CD14-positive monocyte (primary cell): ENCODE data around the gene MAN1C1. TPM values are rescaled to one million over a fixed set of nuclear protein-coding genes. Genes with fewer than 3 reads are reported as not detected.

ENCODE experiments used
- DNase-seq, 3 donors: peaks; one replicate each; pipeline ENCODE4 v3.0.0-alpha.2; 2011 to 2022
- H2AFZ ChIP-seq: 2 replicates; pipeline ENCODE4 v1.6.0; 2012; ENCODE audit warnings: mild to moderate bottlenecking, low read depth, low read length, inconsistent platforms; ENCODE audit not compliant: insufficient read depth, poor library complexity, severe bottlenecking
- H3K27ac ChIP-seq, 2 donors: 1 replicate in 1 of 2; 2 replicates in 1 of 2; pipeline ENCODE4 v1.5.1; 2012 to 2013; ENCODE audit warnings: low read length in 2 of 2, control low read depth in 1 of 2, inconsistent platforms in 1 of 2, low read depth in 1 of 2, mild to moderate bottlenecking in 1 of 2
- H3K27me3 ChIP-seq, 2 donors: one replicate each; pipeline versions ENCODE4 v1.6.0 to v1.6.1; 2011 to 2013; ENCODE audit warnings: low read length in 2 of 2; ENCODE audit not compliant: control insufficient read depth in 2 of 2, insufficient read depth in 2 of 2
- H3K36me3 ChIP-seq, 2 donors: replicated peaks in 1 of 2; 1 replicate in 1 of 2; 2 replicates in 1 of 2; pipeline versions ENCODE4 v1.5.1 to v1.6.1; 2012 to 2013; ENCODE audit warnings: low read length in 2 of 2, control low read depth in 1 of 2, inconsistent platforms in 1 of 2, mild to moderate bottlenecking in 1 of 2; ENCODE audit not compliant: insufficient read depth in 2 of 2, control insufficient read depth in 1 of 2
- H3K4me1 ChIP-seq, 2 donors: 1 replicate in 1 of 2; 2 replicates in 1 of 2; pipeline versions ENCODE4 v1.5.1 to v1.6.1; 2012 to 2013; ENCODE audit warnings: low read length in 2 of 2, control low read depth in 1 of 2, inconsistent platforms in 1 of 2, mild to moderate bottlenecking in 1 of 2, moderate library complexity in 1 of 2; ENCODE audit not compliant: insufficient read depth in 2 of 2, control insufficient read depth in 1 of 2
- H3K4me2 ChIP-seq: replicated peaks from 2 replicates; pipeline ENCODE3; 2012; ENCODE audit warnings: low read length, moderate library complexity, mild to moderate bottlenecking; ENCODE audit not compliant: poor library complexity, severe bottlenecking; ENCODE audit errors: extremely low read depth
- H3K4me3 ChIP-seq, 3 experiments: fragments of 200-600 bp in 1 of 3; sonication (generic) in 1 of 3; replicated peaks in 1 of 3; 1 replicate in 2 of 3; 2 replicates in 1 of 3; pipeline ENCODE4 v1.5.1; 2011 to 2013; ENCODE audit warnings: low read length in 3 of 3, mild to moderate bottlenecking in 3 of 3, control low read depth in 2 of 3, low read depth in 2 of 3, inconsistent platforms in 1 of 3, moderate library complexity in 1 of 3
- H3K79me2 ChIP-seq: 2 replicates; pipeline ENCODE4 v1.6.0; 2012; ENCODE audit warnings: mild to moderate bottlenecking, control low read depth, inconsistent platforms, low read length, moderate library complexity; ENCODE audit not compliant: insufficient read depth
- H3K9ac ChIP-seq: 2 replicates; pipeline ENCODE4 v1.6.0; 2017; ENCODE audit warnings: low read length, mild to moderate bottlenecking; ENCODE audit not compliant: insufficient read depth, poor library complexity, severe bottlenecking
- H3K9me3 ChIP-seq, 2 donors: replicated peaks in 1 of 2; 1 replicate in 1 of 2; 2 replicates in 1 of 2; pipeline versions ENCODE4 v1.5.1 to v1.6.1; 2012 to 2013; ENCODE audit warnings: low read length in 2 of 2, control low read depth in 1 of 2; ENCODE audit not compliant: control insufficient read depth in 1 of 2, insufficient read depth in 1 of 2
- H4K20me1 ChIP-seq: 2 replicates; pipeline ENCODE4 v1.6.0; 2012; ENCODE audit warnings: mild to moderate bottlenecking, low read length, control low read depth, moderate library complexity; ENCODE audit not compliant: insufficient read depth
- H3K27ac Mint-ChIP-seq, 7 donors: one replicate each; pipeline ENCODE4 v1.8.0; 2020; ENCODE audit warnings: mild to moderate bottlenecking in 7 of 7, mixed read lengths in 7 of 7, moderate library complexity in 6 of 7, inconsistent platforms in 2 of 7
- H3K27me3 Mint-ChIP-seq, 3 donors: one replicate each; pipeline ENCODE4 v1.8.0; 2021 to 2022; ENCODE audit warnings: low read depth in 3 of 3, mild to moderate bottlenecking in 3 of 3, mixed read lengths in 3 of 3, moderate library complexity in 3 of 3, inconsistent platforms in 1 of 3
- H3K36me3 Mint-ChIP-seq, 2 donors: one replicate each; pipeline ENCODE4 v1.8.0; 2020; ENCODE audit warnings: mixed read lengths in 2 of 2, inconsistent platforms in 1 of 2, mild to moderate bottlenecking in 1 of 2
- H3K4me1 Mint-ChIP-seq: one replicate; pipeline ENCODE4 v1.8.0; 2020; ENCODE audit warnings: mild to moderate bottlenecking, mixed read lengths
- H3K4me3 Mint-ChIP-seq, 2 donors: one replicate each; pipeline ENCODE4 v1.8.0; 2020; ENCODE audit warnings: mild to moderate bottlenecking in 2 of 2, mixed read lengths in 2 of 2, moderate library complexity in 1 of 2
- H3K9me3 Mint-ChIP-seq, 7 donors: one replicate each; pipeline ENCODE4 v1.8.0; 2020 to 2022; ENCODE audit warnings: mixed read lengths in 7 of 7, mild to moderate bottlenecking in 6 of 7, moderate library complexity in 6 of 7, inconsistent platforms in 2 of 7
- CTCF ChIP-seq: fragments of 200-600 bp; IDR thresholded peaks from one replicate; pipeline ENCODE4 v1.8.0; 2022; ENCODE audit warnings: antibody characterized with exemption, mild to moderate bottlenecking
- WGBS: methylation state at CpG from one replicate; pipeline ENCODE4 v1.1.5; 2013; ENCODE audit warnings: missing lambda C conversion rate; ENCODE audit not compliant: insufficient coverage; 5-methylcytosine and 5-hydroxymethylcytosine counted together
- intact Hi-C, 2 donors: fragments of 100-400 bp; cut with micrococcal nuclease; formaldehyde crosslinking; loops; one replicate each; pipeline versions ENCODE4 v1.15.0 to v1.15.1; 2023
- polyA plus RNA-seq, 3 donors: library from polyadenylated mRNA; depleted of rRNA in 1 of 3; unstranded in 2 of 3; stranded (reverse) in 1 of 3; fragments of 300-500 nt in 2 of 3; fragments of >200 nt in 1 of 3; fragmentation: Illumina TruSeq in 2 of 3; gene quantifications; 1 replicate in 2 of 3; 2 replicates in 1 of 3; pipeline ENCODE4 v1.2.3, GENCODE V29; 2012 to 2021

The MAN1C1 gene
- polyA plus RNA-seq, 3 donors, result 1.2 to 7.2 (median 1.7) TPM

DNA sequence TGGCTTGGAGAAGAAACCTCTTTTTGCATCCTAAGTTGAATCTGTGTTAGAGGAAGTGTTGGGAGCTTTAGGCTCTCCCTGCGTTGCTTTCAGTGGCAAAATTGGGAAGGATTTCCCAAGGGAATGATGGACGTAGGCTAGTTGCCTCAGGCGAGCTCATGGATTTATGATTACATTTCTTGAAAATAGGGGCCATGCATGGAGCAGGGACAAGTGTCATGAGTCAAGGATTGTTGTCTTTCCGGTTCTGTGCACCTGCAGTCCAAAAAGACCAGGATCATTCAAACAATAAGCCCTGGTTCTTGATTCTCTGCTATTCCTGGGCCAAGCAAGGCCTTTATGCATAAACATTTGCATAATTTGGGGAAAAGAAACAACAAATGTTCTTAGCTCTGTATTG, 7.1 kb downstream of the MAN1C1 start:
- Histone ChIP-seq H3K9me3 (no peaks in the 10 kb centered on the region), H3K79me2 (peaks cover 4% of the 10 kb centered on the region), H3K9ac (no peak overlapping the region), H3K27me3 (no peaks in the 10 kb centered on the region), H3K36me3 (no peaks in the 10 kb centered on the region), H2AFZ (no peak overlapping the region), H3K4me1 (peaks cover 22 to 27% of the 10 kb centered on the region in 2 donors), H3K27ac (no peak overlapping the region), H4K20me1 (peaks cover 65% of the 10 kb centered on the region), H3K4me3 (no peak overlapping the region), H3K4me2 (no peak overlapping the region)
- no peak for DNase-seq
- 71% methylated on average over 3 of the region's 4 CpGs for WGBS
- H3K36me3 Mint-ChIP-seq, result peaks cover 23 to 34% of the 10 kb centered on the region in 2 donors
- no peak overlapping the region for H3K27ac Mint-ChIP-seq
- H3K27me3 Mint-ChIP-seq, result peaks cover 3 to 16% (median 4%) of the 10 kb centered on the region in 3 donors
- peaks cover 0 to 6% (median 3%) of the 10 kb centered on the region in 7 donors for H3K9me3 Mint-ChIP-seq
- no peak for TF ChIP-seq CTCF
- H3K4me3 Mint-ChIP-seq, result no peak overlapping the region
- H3K4me1 Mint-ChIP-seq, result peaks cover 37% of the 10 kb centered on the region
- intact Hi-C loops, result no loop called here

GRCh38 chr1:25624156-25624555, 7.6 kb downstream of the MAN1C1 start:
- Histone ChIP-seq H3K27ac (no peak overlapping the region), H2AFZ (no peak overlapping the region), H3K4me3 (no peak overlapping the region), H3K36me3 (no peaks in the 10 kb centered on the region), H3K27me3 (no peaks in the 10 kb centered on the region), H3K9ac (no peak overlapping the region), H3K79me2 (peaks cover 4% of the 10 kb centered on the region), H3K4me2 (no peak overlapping the region), H3K9me3 (no peaks in the 10 kb centered on the region), H4K20me1 (peaks cover 63% of the 10 kb centered on the region), H3K4me1 (peaks cover 18 to 23% of the 10 kb centered on the region in 2 donors)
- H3K27me3 Mint-ChIP-seq, result peaks cover 3 to 14% (median 4%) of the 10 kb centered on the region in 3 donors
- intact Hi-C loops, result no loop called here
- H3K4me3 Mint-ChIP-seq, result no peak overlapping the region
- TF ChIP-seq CTCF, result no peak
- peaks cover 23 to 34% of the 10 kb centered on the region in 2 donors for H3K36me3 Mint-ChIP-seq
- H3K9me3 Mint-ChIP-seq, result peaks cover 0 to 6% (median 3%) of the 10 kb centered on the region in 7 donors
- no peak for DNase-seq
- peaks cover 32% of the 10 kb centered on the region for H3K4me1 Mint-ChIP-seq
- no peak overlapping the region for H3K27ac Mint-ChIP-seq
- no CpG with 5 or more reads among the region's 3 CpGs for WGBS
